Stimulated activated naive CD8-positive, alpha-beta T cell treated with anti-CD3 and anti-CD28 coated beads, Interleukin-15, Interleukin-2, amounts not matched to agents 100 U/mL and 50 U/mL, for 24 hours (primary cell): ENCODE data around the gene SMYD3.
"Not testable (repeated sequence)": the region's sequence is repeated elsewhere in the genome, so short reads cannot be mapped to it uniquely, and the experiment has no call there.

ENCODE experiments used
- ATAC-seq: fragments of 150-1000 bp; cut with Tn5 transposase; one replicate; pipeline ENCODE4 v1.10.0; 2021
- DNase-seq: peaks from one replicate; pipeline ENCODE4 v3.0.0; 2021

The SMYD3 gene

DNA sequence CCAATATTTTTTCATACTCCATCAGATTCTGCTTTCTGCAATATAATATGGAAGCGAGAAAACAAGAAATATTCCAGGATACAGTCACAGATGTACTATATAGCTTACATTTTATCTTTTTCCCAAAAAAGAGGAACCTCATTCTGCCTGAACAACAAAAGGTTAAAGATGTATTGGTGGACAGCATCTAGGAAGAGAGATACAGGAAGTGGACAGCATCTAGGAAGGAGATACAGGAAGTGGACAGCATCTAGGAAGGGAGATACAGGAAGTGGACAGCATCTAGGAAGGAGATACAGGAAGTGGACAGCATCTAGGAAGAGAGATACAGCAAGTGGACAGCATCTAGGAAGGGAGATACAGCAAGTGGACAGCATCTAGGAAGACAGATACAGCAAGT is 483.0 kb downstream of the SMYD3 start:
- ATAC-seq, DNase-seq: not testable (repeated sequence)

GRCh38 chr1:246020211-246020954 is 486.7 kb downstream of the SMYD3 start:
- ATAC-seq, result no peak
- DNase-seq, result no peak

GRCh38 chr1:246018146-246018545 is 488.9 kb downstream of the SMYD3 start:
- DNase-seq, result no peak
- no peak for ATAC-seq

GRCh38 chr1:246012341-246012740 is 494.7 kb downstream of the SMYD3 start:
- DNase-seq, result no peak
- ATAC-seq, result no peak

DNA sequence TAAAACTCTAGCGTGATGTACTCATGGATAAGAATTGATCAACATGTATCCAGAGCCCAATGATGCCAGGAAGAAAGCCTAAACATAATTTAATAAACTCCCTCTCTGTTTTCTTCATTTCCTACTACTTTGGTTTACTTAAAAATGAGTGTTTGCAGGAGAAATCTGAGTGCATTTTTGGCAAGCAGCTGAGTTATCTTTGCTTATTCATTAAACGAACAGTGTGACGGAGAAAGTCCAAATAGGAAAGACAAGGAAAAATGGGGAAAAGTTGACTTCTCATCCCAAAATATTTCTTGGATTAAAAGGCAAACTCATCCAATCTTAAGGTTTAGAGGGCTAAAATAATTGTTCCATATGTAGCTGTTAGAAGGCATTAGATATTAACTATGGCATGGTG is 496.7 kb downstream of the SMYD3 start:
- ATAC-seq, result no peak
- no peak for DNase-seq

- DNase-seq (no peak), ATAC-seq (no peak)
Measured at GRCh38 chr1:246008363-246008831, 498.7 kb downstream of the SMYD3 start.

GRCh38 chr1:246005067-246005466 is 502.0 kb downstream of the SMYD3 start:
- no peak for ATAC-seq
- no peak for DNase-seq

DNA sequence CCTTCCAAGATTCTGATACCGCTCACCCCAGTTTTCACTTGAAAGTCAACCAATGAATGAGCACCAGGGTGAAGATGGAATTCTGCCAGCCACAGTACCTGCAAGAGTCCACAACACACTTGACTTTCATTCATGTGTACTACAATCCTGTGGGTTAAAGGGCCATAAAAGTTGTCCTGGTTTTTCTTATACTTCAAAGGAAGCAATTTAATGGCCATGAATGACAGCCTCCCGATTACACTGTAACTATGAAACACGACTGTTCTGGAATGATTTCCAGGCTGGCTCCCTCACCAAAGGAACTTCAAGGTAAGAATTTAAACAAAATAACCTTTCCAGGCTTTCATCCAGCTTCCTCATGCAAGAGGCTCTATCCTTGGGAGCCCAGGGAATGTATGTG is 502.8 kb downstream of the SMYD3 start:
- no peak for ATAC-seq
- DNase-seq, result no peak

- DNase-seq (no peak), ATAC-seq (no peak)
Measured at GRCh38 chr1:246003442-246003730, 503.7 kb downstream of the SMYD3 start.

GRCh38 chr1:246002725-246003441 is 504.2 kb downstream of the SMYD3 start:
- ATAC-seq, result peak; percentile 65
- DNase-seq, result peak; percentile 84

- ATAC-seq, result no peak
Measured at GRCh38 chr1:246001837-246002230, 505.2 kb downstream of the SMYD3 start.

GRCh38 chr1:246001142-246001836 is 505.8 kb downstream of the SMYD3 start:
- DNase-seq, result no peak

More at GRCh38 chr1:246001837-246002230, 505.2 kb downstream of the SMYD3 start:
- no peak for DNase-seq

DNA sequence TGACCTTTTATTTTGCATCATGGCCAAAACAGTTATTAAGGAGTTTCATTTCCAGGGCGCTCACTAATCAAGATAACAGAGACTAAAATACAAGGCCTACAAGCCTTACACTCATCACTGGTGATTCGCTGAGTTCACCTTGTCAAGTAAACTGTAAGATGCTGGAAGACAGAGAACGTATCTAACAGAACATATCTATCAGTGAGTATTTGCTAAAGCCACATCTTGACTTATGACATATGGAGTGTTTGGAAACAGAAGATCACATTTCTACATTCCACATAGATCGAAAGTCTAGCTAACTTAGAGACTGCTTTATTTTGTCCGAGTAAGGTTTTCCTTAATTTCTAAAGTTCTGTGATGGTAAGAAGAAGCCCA is 506.5 kb downstream of the SMYD3 start:
- no peak for ATAC-seq
- no peak for DNase-seq

More at GRCh38 chr1:246001142-246001836, 505.8 kb downstream of the SMYD3 start:
- ATAC-seq, result no peak

GRCh38 chr1:245999697-246000637 is 507.1 kb downstream of the SMYD3 start:
- ATAC-seq (no peak), DNase-seq (no peak)

- DNase-seq (no peak), ATAC-seq (no peak)
Measured at GRCh38 chr1:245997471-245998258, 509.4 kb downstream of the SMYD3 start.

DNA sequence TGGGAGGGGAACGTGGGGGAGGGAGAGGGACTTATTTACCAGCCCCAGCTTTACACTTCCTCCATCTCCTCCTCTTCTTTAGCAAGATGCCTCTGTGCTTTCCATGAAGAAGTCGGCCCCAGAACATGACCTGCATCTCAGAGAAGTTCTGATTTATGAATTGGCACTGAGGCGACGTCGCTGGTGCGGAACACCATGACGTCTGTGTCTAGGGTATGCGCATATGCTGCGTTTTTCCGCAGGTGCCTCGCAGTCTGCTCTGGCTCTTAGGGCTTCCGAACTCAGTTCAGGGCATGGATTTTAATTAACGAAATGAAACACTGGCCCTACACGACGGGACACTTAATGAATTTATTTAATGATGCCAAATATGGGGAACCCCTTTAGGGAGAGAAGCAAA is 510.3 kb downstream of the SMYD3 start:
- ATAC-seq, result no peak

GRCh38 chr1:245995474-245995873 is 511.6 kb downstream of the SMYD3 start:
- DNase-seq (no peak), ATAC-seq (no peak)

More for the DNA sequence above, 510.3 kb downstream of the SMYD3 start:
- no peak for DNase-seq

DNA sequence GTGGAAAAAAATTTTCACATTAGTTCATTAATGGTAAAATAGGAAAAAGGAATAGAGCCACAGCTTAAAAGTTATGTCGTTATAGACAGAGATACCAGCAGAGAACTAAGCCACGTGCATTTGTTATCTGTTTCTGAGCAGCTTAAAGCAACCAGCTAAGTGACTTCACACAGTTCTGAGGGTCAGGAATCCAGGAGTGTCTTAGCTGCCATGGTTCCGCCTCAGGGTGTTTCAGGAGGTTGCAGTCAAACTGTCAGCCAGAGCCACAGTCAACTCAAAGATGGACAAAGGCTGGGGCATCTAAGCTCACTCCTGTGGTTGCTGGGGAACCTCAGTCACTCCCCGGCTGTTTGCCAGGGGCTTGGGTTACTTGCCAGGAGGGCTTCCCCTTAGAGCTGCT is 515.8 kb downstream of the SMYD3 start:
- no peak for DNase-seq
- ATAC-seq, result no peak

GRCh38 chr1:245990315-245991022 is 516.6 kb downstream of the SMYD3 start:
- DNase-seq (no peak), ATAC-seq (no peak)

DNA sequence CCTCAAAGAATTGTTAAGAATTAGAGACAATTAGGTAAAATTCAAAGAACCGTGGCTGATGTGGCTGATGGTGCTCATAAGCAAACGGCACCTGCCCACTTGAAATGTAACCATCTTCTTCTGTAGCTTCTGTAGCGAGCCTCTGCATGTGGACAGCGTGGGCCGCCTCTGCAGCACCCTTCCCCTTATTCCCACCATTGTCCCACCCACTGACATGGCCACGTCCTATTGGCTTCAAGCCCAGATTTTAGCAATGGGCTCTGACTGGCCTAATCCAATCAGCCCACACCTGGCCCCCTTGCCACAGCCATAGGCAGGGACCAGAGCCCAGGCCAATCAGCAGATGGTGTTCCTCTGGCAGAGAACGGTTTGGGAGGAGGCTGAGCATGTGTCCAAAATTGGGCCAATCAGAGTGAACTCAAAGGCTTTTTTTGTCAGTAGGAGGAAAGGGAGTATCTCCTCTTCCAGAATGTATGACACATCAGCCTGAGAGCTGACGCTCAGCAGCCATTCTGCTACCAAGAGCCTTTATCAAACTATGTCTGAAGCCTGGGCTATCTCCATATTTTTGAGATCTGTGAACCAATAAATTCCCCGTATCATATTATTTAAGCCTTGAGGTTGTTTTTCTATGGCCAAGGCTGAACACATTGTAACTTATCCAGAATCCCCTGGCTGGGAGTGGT is 518.5 kb downstream of the SMYD3 start:
- DNase-seq, result no peak
- ATAC-seq, result no peak
